HL-60 (cell line): Measurements from ENCODE around the gene OR10G4.

Experiments used
- DNase-seq, 2 experiments: peaks; one replicate each; pipeline ENCODE4 v3.0.0-alpha.2; 2010 to 2020; ENCODE audit warnings: low read depth in 1 of 2, low spot score in 1 of 2
- H3K27ac ChIP-seq: fragments of 250-450 bp; sonication (Bioruptor Pico); replicated peaks from 2 replicates; pipeline ENCODE4 v1.5.1; 2020; ENCODE audit warnings: mild to moderate bottlenecking, moderate library complexity
- H3K27me3 ChIP-seq: fragments of 250-450 bp; sonication (Bioruptor Pico); 2 replicates; pipeline ENCODE4 v1.5.1; 2021; ENCODE audit warnings: mild to moderate bottlenecking, moderate library complexity; ENCODE audit not compliant: insufficient read depth, poor library complexity, severe bottlenecking
- H3K4me3 ChIP-seq: replicated peaks from 2 replicates; pipeline ENCODE4 v1.5.1; 2011; ENCODE audit warnings: mild to moderate bottlenecking, control low read depth, low read length; ENCODE audit not compliant: insufficient read depth
- CTCF ChIP-seq: IDR thresholded peaks from one replicate; pipeline ENCODE4 v1.5.1; 2011; ENCODE audit warnings: low read length, control low read depth, inconsistent platforms; ENCODE audit not compliant: insufficient read depth
- GABPA ChIP-seq: IDR thresholded peaks from 2 replicates; pipeline ENCODE4 v1.6.1; 2012; ENCODE audit warnings: low read depth
- POLR2AphosphoS5 ChIP-seq: IDR thresholded peaks from 2 replicates; pipeline ENCODE4 v1.6.1; 2012; ENCODE audit warnings: low read depth
- REST ChIP-seq: IDR thresholded peaks from 2 replicates; pipeline ENCODE4 v1.6.1; 2012; ENCODE audit warnings: low read depth; ENCODE audit not compliant: insufficient replicate concordance
- SPI1 ChIP-seq: IDR thresholded peaks from 2 replicates; pipeline ENCODE4 v1.6.1; 2012; ENCODE audit warnings: low read depth, mild to moderate bottlenecking, borderline replicate concordance

Gene OR10G4

GRCh38 chr11:124041254-124041653 is 28.5 kb downstream of the OR10G4 start, which contains the start of gene OR10G7:
OR10G7 (minus strand) TSS chr11:124041325; CDS start chr11:124039001, 2,324 bp downstream.
- no peak for TF ChIP-seq GABPA
- no peak for TF ChIP-seq POLR2AphosphoS5
- TF ChIP-seq CTCF: no peak
- TF ChIP-seq SPI1: no peak
- TF ChIP-seq REST: no peak
- no peak for DNase-seq
- Histone ChIP-seq H3K4me3 (no peak within 1 kb of the TSS), H3K27me3 (no peaks in the 10 kb centered on the region), H3K27ac (no peak within 1 kb of the TSS)

GRCh38 chr11:124043420-124043819 is 30.6 kb downstream of the OR10G4 start:
- Histone ChIP-seq H3K27ac (no peak overlapping the region), H3K27me3 (no peaks in the 10 kb centered on the region), H3K4me3 (no peak overlapping the region)
- TF ChIP-seq CTCF (no peak), GABPA (no peak)
- DNase-seq: no peak

- no peaks in the 10 kb centered on the region for H3K27me3 ChIP-seq
- TF ChIP-seq GABPA: no peak
- no peak for TF ChIP-seq CTCF
- TF ChIP-seq POLR2AphosphoS5: no peak
- no peak for TF ChIP-seq SPI1
- TF ChIP-seq REST: no peak
- no peak overlapping the region for H3K27ac ChIP-seq
- H3K4me3 ChIP-seq: no peak overlapping the region
- DNase-seq: no peak
These were observed 38.0 kb downstream of the OR10G4 start for GRCh38 chr11:124050748-124051147.

- no peaks in the 10 kb centered on the region for H3K27me3 ChIP-seq
- H3K27ac ChIP-seq: no peak overlapping the region
- TF ChIP-seq REST: no peak
- H3K4me3 ChIP-seq: no peak overlapping the region
- no peak for DNase-seq
These were observed 40.2 kb downstream of the OR10G4 start for GRCh38 chr11:124052966-124053365.
